ENCODE measurements around the gene CAB39.

The CAB39 gene

DNA sequence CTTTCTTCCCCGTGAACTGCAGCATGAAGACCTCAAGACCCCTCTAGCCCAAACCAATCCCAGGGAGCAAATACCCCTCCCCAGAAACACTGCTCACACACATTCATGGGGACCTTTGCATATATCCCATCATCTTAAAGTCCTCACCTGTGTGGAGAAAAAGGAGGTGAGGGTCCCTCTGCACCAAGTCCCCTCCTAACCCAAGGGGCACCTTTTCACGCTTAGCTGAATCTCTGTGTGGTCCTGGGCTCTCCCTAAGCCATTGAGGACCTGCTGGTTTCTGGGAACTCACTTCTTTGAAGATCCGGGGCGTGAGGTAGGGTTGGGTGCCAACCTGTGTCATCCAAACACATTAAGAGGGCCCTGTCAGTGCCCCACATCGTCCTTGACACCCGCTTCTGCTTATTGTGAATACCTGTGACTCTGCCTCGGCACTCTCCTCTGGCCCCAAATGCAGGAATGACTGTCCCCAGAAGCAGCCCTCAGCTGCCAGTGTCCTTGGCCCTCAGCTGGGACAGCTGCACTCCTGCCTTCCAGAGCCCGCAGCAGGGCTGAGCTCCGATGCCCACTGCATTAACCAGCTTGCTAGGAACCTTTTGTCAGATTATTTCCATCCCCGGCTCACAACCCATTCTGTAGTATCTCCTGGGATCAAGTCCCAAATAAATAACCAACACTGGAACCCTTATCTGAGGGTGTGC, 110.8 kb downstream of the CAB39 start:
- DNase-seq = no peak

DNA sequence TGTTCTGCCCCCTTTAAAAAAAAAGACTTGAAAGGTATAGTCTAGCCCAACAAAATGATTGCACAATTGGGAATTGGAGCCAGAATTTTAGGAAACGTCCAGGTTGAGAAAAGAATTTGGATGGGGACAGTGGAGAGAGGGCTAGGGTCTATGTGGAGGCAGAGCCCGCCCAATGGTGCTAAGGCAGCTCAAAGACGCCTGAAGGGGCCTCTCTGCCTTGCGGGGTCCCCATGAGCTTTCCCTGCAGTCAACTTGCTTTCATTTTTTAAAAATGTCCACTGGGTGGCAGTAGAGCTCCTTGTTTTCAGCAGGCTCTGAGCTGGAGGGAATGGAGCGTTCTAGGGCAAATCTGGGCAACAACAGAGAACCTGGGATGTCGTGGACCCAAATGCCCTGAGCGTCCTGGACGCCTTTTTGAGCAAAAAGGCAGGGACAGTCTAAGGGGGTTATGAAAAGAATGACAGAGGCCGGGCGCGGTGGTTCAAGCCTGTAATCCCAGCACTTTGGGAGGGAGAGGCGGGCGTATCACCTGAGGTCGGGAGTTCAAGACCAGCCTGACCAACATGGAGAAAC, 111.8 kb downstream of the CAB39 start:
- peak; percentile 6 for DNase-seq

DNA sequence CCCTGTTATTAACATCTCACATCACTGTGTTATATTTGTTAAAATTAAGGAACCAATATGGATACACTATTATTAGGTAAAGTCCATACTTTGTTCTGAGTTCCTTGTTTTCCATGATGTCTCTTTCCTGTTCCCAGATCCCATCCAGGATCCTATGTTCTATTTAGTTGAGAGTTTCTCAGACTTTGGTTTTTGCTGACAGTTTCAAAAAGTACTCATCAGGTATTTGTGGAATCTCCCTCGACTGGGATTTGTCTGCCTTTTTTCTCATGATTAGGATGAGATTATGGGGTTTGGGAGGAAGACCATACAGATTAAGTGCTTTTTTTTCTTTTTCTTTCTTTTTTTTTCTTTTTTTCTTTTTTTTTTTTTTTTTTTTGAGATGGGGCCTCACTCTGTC, 112.7 kb downstream of the CAB39 start:
- no peak for DNase-seq

DNA sequence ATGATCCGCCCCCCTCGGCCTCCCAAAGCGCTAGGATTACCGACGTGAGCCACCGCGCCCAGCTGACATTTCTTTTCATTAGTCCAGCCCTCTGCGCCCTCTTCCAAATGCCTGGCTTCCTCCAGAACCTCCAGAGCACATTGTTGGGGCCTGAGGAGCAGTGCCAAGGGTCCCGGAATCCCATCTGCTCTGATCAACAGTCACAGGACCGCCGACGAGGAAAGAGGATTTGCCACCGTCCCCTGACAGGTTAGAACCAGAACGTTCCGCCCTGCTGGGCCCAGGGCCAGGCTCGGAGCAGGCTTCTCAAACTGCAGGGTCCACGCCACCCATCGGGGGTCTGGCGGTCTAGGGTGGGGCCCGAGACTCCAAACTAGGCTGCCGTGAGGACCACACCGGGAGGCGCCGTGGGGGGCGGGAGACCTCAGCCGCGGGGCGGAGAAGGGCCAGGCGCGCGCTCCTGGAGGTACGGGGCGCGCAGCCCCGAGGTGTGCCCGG, 115.2 kb downstream of the CAB39 start:
- no peak for DNase-seq

DNA sequence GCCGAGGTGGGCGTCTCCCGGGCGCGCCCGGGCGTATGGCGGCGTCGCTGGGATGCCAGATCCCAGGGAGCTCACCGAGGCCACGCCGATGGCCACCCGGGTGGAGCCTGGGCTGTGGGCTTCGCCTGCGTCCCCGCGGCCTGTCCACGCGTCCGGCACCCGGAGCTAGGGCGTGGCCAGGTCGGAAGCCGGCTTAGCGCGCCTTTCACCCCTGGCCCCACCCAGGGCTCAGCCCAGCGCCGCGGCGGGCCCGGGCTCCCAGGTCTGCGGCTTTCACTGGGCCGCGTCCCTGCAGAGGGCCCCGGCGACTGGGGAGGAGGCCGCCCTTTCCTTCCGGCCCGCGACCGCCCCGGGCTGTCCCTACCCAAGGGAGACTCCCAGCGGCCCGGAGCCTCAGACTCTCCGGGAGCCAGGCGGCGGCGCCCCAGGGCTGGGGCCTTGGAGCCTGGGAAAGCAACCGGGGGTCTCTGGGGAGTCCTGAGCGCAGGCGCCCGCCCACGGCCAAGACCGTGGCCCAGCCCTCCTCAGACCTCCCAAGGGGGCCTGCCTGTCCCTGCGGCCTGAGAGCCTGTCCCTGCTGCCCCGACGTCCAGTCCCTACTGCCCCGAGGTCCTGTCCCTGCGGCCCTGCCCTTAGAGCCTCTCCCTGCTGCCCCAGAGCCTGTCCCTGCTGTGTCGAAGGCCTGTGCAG, 115.8 kb downstream of the CAB39 start:
- no peak for DNase-seq

DNA sequence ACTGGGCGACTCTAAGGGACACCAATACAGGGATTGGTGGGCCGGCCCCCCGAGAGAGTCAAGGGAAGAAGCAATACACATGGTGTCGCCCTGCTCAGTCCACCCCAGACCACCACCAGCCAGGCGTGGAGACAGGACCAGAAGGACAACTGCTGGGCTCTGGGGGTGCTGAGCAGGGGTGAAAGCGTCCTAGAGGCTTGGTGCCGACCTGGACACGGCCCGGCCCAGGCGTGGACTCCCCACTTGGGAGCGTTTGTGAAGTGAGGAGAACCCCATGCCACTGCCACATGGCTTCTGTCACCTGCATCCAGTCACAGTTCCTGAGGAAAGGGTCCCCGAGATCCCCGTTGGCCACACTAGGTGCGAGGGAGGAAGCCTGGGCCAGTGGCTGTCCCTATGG, 116.7 kb downstream of the CAB39 start:
- no peak for DNase-seq

DNA sequence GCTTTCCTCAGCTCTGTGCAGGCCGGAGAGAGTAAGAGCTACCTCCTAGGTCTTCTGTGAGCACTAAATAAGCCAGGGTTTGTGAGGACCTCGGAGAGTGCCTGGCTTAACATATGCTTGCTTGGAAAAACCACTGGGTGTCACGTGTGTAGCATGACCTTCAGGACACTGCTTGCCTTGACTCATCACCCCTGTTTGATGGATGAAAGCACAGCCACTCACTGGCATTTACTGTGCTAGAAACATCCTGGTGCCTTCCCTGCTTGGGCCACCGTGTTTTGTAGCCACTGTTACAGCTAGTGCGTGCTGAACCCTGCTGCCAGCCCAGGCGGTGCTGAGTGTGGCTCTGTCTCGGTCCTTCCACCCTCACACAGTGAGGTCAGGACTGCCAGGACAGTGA, 117.3 kb downstream of the CAB39 start:
- no peak for DNase-seq

DNA sequence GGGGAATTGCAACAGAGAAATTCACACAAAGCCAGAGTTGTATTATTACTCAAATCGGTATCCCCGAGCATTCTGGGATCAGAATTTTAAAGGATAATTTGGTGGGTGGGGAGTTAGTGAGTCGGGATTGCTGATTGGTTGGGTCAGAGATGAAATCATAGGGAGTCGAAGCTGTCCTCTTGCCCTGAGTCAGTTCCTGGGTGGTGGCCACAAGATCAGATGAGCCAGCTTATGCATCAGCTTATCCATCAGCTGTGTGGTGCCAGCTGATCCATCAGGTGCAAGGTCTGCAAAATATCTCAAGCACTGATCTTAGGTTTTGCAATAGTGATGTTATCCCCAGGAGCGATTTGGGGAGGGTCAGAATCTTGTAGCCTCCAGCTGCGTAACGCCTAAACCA, 117.8 kb downstream of the CAB39 start:
- DNase-seq = no peak

DNA sequence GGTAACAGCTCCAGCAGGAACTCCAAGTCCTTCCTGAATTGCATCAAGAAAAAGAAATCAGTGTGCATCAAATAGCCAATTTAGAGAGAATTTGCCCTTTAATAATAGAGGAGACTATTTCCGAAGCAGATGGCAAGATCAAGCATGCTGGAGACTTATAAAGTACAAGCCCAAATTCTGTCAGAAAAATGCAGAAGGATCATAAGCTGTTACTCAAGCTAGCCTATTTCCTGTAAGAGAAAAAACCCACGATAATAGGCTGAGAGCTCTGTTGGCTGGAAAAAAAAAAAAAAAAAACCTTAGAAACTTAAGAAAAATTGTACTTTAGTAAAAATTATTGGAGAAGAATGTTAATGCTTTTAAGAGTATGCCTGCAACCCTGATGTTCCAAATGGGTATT, 127.7 kb downstream of the CAB39 start:
- no peak for DNase-seq

DNA sequence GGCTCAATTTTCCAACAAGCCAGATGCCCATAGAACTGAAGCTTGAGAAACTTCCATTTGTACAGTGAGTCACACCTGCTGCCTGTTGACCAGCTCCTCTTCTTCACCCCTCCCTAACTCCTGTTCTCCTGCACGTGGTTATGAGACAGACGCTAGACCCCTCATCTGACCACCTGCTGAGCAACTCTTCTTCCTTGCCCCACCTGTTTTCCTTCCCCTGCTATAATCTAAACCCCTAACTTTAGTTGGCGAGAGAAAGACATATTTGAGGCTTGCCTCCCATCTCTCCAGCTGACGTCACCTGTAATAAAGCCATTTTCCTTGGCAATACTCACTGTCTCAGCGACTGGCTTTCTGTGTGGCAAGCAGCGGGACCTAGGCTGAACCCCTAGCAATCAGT, 129.8 kb downstream of the CAB39 start:
- DNase-seq = no peak

DNA sequence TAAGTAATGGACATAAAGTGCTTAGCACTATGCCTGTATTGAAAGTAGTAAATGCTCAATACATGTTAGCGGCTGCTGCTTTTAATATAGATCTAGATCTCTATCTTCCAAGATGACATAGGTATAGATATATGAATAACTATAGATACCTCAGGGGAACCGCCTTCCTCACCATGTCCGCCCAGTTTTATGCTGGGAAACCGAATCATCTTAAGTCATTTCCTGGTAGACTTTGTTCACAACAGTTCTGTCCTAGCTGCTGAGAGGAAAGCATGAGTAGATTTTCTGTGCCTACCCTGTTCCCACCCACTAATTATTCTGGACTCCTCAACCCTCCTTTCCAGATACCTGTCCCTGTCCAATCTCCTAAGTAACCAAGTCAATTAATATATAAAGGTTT, 130.5 kb downstream of the CAB39 start:
- no peak for DNase-seq

DNA sequence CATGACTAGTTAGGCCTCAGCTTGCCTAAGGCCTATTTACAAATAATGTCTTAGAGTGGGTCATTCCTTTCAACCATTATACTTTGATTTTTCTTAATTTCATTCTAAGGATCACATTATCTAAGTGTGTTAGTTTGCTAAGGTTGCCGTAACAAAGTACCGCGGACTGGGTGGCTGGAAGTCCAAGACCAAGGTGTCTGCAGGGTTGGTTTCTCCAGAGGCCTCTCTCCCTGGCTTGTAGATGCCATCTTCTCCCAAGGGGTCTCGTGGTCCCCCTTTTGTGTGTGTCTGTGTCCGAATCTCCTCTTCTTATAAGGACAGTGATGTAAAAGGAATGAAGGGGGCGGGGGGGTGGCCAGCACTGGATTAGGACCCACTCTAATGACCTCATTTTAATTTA, 133.7 kb downstream of the CAB39 start:
- no peak for DNase-seq

DNA sequence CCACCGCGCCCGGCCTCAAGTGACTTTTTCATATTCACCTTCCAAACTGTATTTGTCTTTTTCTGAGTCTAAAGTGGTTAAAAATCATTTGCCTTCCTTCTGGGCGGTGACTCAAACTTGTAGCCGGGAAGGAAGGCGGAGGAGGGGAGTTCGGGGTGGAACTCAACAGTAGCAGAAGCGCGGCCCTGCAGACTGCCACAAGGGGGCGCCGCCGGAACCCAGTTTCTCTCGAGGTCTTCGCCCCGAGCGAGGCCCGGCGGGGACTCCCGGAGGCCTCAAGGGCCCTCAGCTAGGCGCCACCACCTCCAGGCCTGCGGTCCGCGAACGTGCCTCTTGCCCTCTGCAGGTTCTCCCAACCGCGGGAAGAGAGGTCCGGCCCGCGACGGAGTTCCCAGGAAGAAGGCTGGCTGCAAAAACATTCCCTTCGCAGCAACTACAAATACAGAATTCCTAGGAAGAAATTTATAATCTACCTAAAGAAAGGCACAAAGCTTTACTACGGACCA, 135.3 kb downstream of the CAB39 start:
- peak; percentile 69 for DNase-seq

DNA sequence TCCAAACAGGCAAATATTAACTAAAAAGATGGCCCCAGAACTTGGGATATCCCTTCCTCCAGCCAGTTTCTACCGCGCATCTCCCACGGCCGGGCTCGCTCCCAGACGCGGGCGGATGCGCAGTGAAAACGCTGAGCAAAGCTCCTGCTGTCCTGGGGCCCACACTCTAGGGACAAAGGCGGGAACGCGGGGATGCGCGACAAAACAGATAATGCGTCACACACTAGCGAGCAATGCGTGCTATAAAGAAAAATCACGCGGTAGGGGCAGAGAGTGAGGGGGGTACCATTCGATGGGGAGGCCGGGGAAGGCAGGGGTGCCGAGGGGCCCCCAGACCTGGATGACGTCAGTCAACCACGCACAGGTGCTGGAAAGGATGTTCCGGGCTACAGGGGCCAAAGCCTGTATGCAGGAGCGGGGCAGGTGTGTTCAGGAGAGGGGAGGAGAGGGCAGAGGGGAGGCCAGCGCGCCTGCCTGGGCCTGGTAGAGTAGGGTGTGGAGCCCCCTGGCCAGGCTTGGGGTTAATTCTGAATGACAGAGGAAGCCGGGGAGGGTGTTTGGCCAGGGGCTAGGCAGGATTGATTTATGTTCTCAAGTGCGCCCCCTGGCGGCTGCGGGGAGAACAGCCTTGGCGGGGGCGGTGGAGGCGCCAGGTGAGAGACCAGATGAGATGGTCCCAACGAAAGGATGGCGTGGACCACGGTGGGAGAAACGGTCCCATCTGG, 137.2 kb downstream of the CAB39 start:
- no peak for DNase-seq

DNA sequence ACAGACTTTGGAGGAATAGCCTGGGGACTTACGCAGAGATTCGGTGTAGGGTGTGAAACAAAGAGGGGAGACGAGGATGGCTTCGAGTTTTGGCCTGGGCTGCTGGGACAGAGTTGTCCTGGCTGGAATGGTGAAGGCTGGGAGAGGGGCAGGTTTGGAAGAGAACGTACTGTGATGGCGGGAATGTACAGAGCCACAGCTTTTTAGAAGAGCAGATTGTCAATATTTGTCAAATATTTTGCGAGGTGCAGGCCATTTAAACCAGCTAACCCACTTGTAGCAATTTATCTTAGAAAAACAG, 137.7 kb downstream of the CAB39 start:
- DNase-seq = no peak

DNA sequence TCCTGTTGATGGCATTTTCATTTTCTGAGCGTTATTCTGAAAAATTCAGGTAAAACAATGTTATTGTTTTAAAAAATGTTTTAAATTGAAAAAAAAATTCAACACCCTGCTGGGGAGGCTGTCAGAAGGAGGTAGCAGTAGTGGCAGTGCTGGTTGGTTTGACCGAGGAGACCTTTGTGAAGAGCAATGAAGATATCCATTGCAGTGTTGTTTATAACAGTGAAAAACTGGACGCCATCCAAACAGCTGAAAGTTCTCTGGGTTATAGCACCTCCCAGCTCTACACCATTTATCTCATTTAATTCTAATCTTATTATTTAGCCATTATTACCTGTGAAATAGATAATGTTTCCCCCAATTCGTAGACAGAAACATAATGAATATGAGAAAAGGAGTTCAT, 139.5 kb downstream of the CAB39 start:
- no peak for DNase-seq

DNA sequence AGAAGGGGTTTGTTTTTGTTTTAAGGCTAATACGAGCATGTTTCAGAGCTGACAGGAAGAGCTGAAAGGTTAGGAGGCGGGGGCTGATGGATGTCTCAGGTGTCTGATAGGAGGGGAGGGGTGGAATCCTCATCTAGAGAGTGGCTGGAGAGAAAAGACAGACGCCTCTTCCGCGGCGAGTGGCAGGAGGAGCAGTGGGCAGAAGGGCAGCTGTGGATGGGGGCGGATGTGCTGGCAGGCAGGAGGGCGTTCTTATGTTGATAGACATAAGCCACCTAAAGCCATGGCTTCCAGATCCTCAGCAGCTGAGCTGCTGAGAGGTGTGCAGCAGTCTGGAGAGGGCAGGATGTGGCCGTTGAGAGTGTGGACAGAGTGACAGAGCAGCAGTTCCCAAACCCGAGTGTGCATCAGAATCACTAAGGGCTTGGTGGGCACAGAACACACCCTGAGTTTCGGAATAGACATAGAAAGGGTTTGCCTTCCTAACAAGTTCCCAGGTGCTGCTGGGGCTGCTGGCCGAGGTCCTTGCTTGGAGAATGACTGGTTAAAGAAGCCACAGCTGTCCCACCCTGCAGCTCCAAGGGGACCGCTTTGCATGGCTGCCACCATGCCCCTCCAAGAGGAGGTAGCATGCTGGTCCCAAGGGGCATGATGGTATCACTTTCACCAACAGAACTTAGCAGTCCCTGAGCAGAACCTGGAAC, 149.1 kb downstream of the CAB39 start:
- no peak for DNase-seq

DNA sequence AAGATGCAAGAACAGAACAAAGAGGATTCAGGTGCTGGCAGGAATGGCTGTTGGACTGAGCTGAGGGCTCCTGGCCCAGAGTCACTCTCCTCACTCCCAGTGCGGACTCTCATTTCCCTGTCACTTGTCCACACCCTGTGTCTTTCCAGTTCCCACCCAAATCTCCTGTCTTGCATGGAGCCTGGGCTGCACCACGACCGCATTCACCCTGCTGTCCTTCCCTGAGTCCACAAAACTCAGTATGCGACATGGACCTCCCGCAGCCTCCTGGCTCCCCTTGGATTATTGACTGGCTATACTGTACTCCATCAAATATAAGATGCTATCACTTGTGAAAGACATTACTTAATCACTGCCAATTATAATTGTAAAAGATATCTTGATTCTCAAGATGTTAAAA, 149.7 kb downstream of the CAB39 start:
- no peak for DNase-seq

DNA sequence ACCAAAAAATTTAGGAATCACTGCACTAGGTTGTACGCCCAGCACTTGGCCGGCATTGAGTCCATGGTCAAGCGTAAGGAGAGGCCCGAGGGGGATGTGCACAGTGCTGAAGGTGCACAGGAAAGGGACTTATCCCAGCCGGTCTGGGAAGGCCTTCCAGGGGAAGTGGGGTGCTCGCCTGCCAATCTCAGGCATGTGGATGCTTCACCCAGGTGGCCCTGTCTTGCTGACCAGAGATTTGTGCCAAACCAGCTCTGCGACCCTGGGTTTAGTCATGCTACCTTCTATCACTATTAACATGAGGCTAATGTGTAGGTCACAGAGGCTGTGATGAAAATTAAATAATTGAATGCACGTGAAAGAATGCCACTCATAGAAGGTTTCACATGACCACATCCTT, 150.4 kb downstream of the CAB39 start:
- DNase-seq = no peak

DNA sequence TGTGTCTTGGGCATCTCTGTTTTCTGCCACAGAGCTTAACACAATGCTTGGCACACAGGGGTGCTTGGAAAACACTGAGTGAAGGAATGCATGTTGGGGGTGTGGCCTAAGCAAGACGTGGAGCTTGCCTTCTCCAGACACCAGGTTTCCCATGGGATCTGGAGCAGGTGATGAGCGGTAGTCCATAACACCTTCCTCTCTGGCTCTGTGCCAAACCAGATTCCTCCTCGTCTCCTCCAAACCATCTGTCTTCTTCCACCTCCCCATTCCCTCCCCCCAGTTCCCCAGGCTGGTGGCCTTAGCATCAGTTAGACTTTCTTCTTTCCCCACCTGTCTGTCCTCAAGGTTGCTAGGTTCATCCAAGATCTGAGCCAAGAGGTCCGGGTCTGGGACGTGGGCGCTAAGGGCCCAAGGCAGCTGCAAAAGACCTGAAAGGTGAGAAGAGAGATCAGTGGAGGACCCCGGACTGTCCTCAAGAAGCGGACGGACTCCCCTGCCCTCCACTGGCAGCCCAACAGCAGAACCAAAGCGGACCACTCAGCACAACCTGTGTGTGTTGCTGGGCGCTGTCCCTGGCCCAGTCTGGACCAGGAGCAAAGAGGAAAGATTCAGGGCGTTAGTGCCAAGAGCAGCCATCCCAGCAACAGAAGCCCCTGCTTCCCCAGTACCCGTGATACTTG, 150.9 kb downstream of the CAB39 start:
- DNase-seq = no peak

DNA sequence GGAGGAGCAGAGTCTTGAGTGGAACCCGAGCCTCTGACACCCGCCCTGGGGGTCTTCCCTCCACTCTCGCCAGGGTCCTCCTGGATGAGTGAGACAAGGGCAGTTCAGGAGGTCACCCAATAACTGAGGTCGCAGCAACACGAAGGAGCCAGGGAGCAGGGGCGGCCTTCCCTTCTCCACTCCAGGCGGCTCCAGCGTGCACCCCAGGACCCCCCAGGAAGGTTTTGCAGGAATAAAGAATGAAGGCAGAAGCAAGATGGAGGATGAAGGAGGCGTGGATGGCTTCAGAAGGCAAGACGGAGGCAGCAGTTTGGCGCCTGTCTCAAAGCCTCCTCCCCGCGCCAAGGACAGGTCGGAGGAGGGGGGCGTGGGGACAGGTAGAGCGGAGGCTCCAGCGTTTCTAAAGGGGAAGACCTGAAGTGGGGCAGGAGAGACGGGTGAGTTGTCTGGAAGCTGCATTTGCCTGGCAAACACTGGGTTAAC, 151.5 kb downstream of the CAB39 start:
- no peak for DNase-seq

DNA sequence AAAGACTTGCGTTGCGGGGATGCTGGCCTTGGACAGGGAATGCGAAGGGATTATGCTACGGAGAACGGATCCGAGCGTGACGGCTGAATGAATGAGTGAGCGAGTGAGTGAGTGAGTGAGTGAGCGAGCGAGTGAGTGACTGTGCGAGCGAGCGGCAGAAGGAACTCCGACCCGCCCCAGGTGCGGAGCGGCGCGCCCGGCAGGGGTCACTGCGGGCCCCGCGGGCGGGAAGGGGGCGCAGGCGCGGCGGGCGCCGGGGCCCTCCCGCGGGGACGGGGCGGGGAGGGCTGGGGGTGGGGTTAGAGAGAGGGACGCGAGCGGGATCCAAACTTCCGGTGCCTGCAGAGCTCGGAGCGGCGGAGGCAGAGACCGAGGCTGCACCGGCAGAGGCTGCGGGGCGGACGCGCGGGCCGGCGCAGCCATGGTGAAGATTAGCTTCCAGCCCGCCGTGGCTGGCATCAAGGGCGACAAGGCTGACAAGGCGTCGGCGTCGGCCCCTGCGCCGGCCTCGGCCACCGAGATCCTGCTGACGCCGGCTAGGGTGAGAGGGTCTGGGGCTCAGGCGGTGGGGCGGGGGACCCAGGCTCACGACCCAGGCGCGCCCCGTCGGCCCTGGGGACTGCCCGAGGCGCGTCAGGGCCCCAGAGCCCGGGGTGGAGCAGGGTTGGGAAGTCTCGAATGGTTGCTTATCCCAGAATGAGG, 152.1 kb downstream of the CAB39 start, which contains the start of gene ITM2C:
TSS of gene ITM2C (plus strand) at position 338 of the 702 bp plus-strand sequence. CDS start at position 422, 84 bp downstream.
- DNase-seq = peak; percentile 53

Measured in GOT3 (cell line).